GM19099 (cell line): Measurements from ENCODE around the gene FCMR.

Experiments used
- POLR2A ChIP-seq: IDR thresholded peaks from 3 replicates; pipeline ENCODE4 v1.6.1; 2011; ENCODE audit warnings: low read depth; ENCODE audit not compliant: insufficient read length; ENCODE audit errors: extremely low read depth

FCMR gene

GRCh38 chr1:206904423-206905142, 17.2 kb downstream of the FCMR start:
- TF ChIP-seq POLR2A = no peak

GRCh38 chr1:206903687-206904086, 18.1 kb downstream of the FCMR start:
- no peak for TF ChIP-seq POLR2A

- TF ChIP-seq POLR2A = no peak
These were observed 19.0 kb downstream of the FCMR start for GRCh38 chr1:206902702-206903101.

- no peak for TF ChIP-seq POLR2A
These were observed 19.8 kb downstream of the FCMR start for GRCh38 chr1:206901944-206902343.

- no peak for TF ChIP-seq POLR2A
These were observed 21.6 kb downstream of the FCMR start for GRCh38 chr1:206900149-206900548.

- no peak for TF ChIP-seq POLR2A
These were observed 22.0 kb downstream of the FCMR start for GRCh38 chr1:206899717-206900116.

- no peak for TF ChIP-seq POLR2A
These were observed 22.8 kb downstream of the FCMR start for GRCh38 chr1:206898915-206899431.

GRCh38 chr1:206898089-206898914, 23.4 kb downstream of the FCMR start:
- TF ChIP-seq POLR2A = no peak

GRCh38 chr1:206897175-206897574, 24.6 kb downstream of the FCMR start, which contains the start of gene IL24:
Gene IL24, plus strand, starts transcription at chr1:206897443. Its CDS starts 390 bp downstream, at chr1:206897833.
- no peak for TF ChIP-seq POLR2A

GRCh38 chr1:206896261-206896660, 25.5 kb downstream of the FCMR start:
- no peak for TF ChIP-seq POLR2A

GRCh38 chr1:206895837-206896242, 25.9 kb downstream of the FCMR start:
- TF ChIP-seq POLR2A = no peak

GRCh38 chr1:206895325-206895724, 26.4 kb downstream of the FCMR start:
- no peak for TF ChIP-seq POLR2A

- TF ChIP-seq POLR2A = no peak
These were observed 28.4 kb downstream of the FCMR start for GRCh38 chr1:206893380-206893779.

- no peak for TF ChIP-seq POLR2A
These were observed 29.3 kb downstream of the FCMR start for GRCh38 chr1:206892351-206892984.

GRCh38 chr1:206891412-206891811, 30.3 kb downstream of the FCMR start:
- no peak for TF ChIP-seq POLR2A
